CD14-positive monocyte (primary cell): ENCODE data around the gene TBC1D4. TPM values are rescaled to one million over a fixed set of nuclear protein-coding genes. Genes with fewer than 3 reads are reported as not detected.

Experiments used
- DNase-seq, 3 donors: peaks; one replicate each; pipeline ENCODE4 v3.0.0-alpha.2; 2011 to 2022
- H2AFZ ChIP-seq: 2 replicates; pipeline ENCODE4 v1.6.0; 2012; ENCODE audit warnings: mild to moderate bottlenecking, low read depth, low read length, inconsistent platforms; ENCODE audit not compliant: insufficient read depth, poor library complexity, severe bottlenecking
- H3K27ac ChIP-seq, 2 donors: 1 replicate in 1 of 2; 2 replicates in 1 of 2; pipeline ENCODE4 v1.5.1; 2012 to 2013; ENCODE audit warnings: low read length in 2 of 2, control low read depth in 1 of 2, inconsistent platforms in 1 of 2, low read depth in 1 of 2, mild to moderate bottlenecking in 1 of 2
- H3K27me3 ChIP-seq, 2 donors: one replicate each; pipeline versions ENCODE4 v1.6.0 to v1.6.1; 2011 to 2013; ENCODE audit warnings: low read length in 2 of 2; ENCODE audit not compliant: control insufficient read depth in 2 of 2, insufficient read depth in 2 of 2
- H3K36me3 ChIP-seq, 2 donors: replicated peaks in 1 of 2; 1 replicate in 1 of 2; 2 replicates in 1 of 2; pipeline versions ENCODE4 v1.5.1 to v1.6.1; 2012 to 2013; ENCODE audit warnings: low read length in 2 of 2, control low read depth in 1 of 2, inconsistent platforms in 1 of 2, mild to moderate bottlenecking in 1 of 2; ENCODE audit not compliant: insufficient read depth in 2 of 2, control insufficient read depth in 1 of 2
- H3K4me1 ChIP-seq, 2 donors: 1 replicate in 1 of 2; 2 replicates in 1 of 2; pipeline versions ENCODE4 v1.5.1 to v1.6.1; 2012 to 2013; ENCODE audit warnings: low read length in 2 of 2, control low read depth in 1 of 2, inconsistent platforms in 1 of 2, mild to moderate bottlenecking in 1 of 2, moderate library complexity in 1 of 2; ENCODE audit not compliant: insufficient read depth in 2 of 2, control insufficient read depth in 1 of 2
- H3K4me2 ChIP-seq: replicated peaks from 2 replicates; pipeline ENCODE3; 2012; ENCODE audit warnings: low read length, moderate library complexity, mild to moderate bottlenecking; ENCODE audit not compliant: poor library complexity, severe bottlenecking; ENCODE audit errors: extremely low read depth
- H3K4me3 ChIP-seq, 3 experiments: fragments of 200-600 bp in 1 of 3; sonication (generic) in 1 of 3; replicated peaks in 1 of 3; 1 replicate in 2 of 3; 2 replicates in 1 of 3; pipeline ENCODE4 v1.5.1; 2011 to 2013; ENCODE audit warnings: low read length in 3 of 3, mild to moderate bottlenecking in 3 of 3, control low read depth in 2 of 3, low read depth in 2 of 3, inconsistent platforms in 1 of 3, moderate library complexity in 1 of 3
- H3K79me2 ChIP-seq: 2 replicates; pipeline ENCODE4 v1.6.0; 2012; ENCODE audit warnings: mild to moderate bottlenecking, control low read depth, inconsistent platforms, low read length, moderate library complexity; ENCODE audit not compliant: insufficient read depth
- H3K9ac ChIP-seq: 2 replicates; pipeline ENCODE4 v1.6.0; 2017; ENCODE audit warnings: low read length, mild to moderate bottlenecking; ENCODE audit not compliant: insufficient read depth, poor library complexity, severe bottlenecking
- H3K9me3 ChIP-seq, 2 donors: replicated peaks in 1 of 2; 1 replicate in 1 of 2; 2 replicates in 1 of 2; pipeline versions ENCODE4 v1.5.1 to v1.6.1; 2012 to 2013; ENCODE audit warnings: low read length in 2 of 2, control low read depth in 1 of 2; ENCODE audit not compliant: control insufficient read depth in 1 of 2, insufficient read depth in 1 of 2
- H4K20me1 ChIP-seq: 2 replicates; pipeline ENCODE4 v1.6.0; 2012; ENCODE audit warnings: mild to moderate bottlenecking, low read length, control low read depth, moderate library complexity; ENCODE audit not compliant: insufficient read depth
- H3K27ac Mint-ChIP-seq, 7 donors: one replicate each; pipeline ENCODE4 v1.8.0; 2020; ENCODE audit warnings: mild to moderate bottlenecking in 7 of 7, mixed read lengths in 7 of 7, moderate library complexity in 6 of 7, inconsistent platforms in 2 of 7
- H3K27me3 Mint-ChIP-seq, 3 donors: one replicate each; pipeline ENCODE4 v1.8.0; 2021 to 2022; ENCODE audit warnings: low read depth in 3 of 3, mild to moderate bottlenecking in 3 of 3, mixed read lengths in 3 of 3, moderate library complexity in 3 of 3, inconsistent platforms in 1 of 3
- H3K36me3 Mint-ChIP-seq, 2 donors: one replicate each; pipeline ENCODE4 v1.8.0; 2020; ENCODE audit warnings: mixed read lengths in 2 of 2, inconsistent platforms in 1 of 2, mild to moderate bottlenecking in 1 of 2
- H3K4me1 Mint-ChIP-seq: one replicate; pipeline ENCODE4 v1.8.0; 2020; ENCODE audit warnings: mild to moderate bottlenecking, mixed read lengths
- H3K4me3 Mint-ChIP-seq, 2 donors: one replicate each; pipeline ENCODE4 v1.8.0; 2020; ENCODE audit warnings: mild to moderate bottlenecking in 2 of 2, mixed read lengths in 2 of 2, moderate library complexity in 1 of 2
- H3K9me3 Mint-ChIP-seq, 7 donors: one replicate each; pipeline ENCODE4 v1.8.0; 2020 to 2022; ENCODE audit warnings: mixed read lengths in 7 of 7, mild to moderate bottlenecking in 6 of 7, moderate library complexity in 6 of 7, inconsistent platforms in 2 of 7
- CTCF ChIP-seq: fragments of 200-600 bp; IDR thresholded peaks from one replicate; pipeline ENCODE4 v1.8.0; 2022; ENCODE audit warnings: antibody characterized with exemption, mild to moderate bottlenecking
- WGBS: methylation state at CpG from one replicate; pipeline ENCODE4 v1.1.5; 2013; ENCODE audit warnings: missing lambda C conversion rate; ENCODE audit not compliant: insufficient coverage; 5-methylcytosine and 5-hydroxymethylcytosine counted together
- intact Hi-C, 2 donors: fragments of 100-400 bp; cut with micrococcal nuclease; formaldehyde crosslinking; loops; one replicate each; pipeline versions ENCODE4 v1.15.0 to v1.15.1; 2023
- polyA plus RNA-seq, 3 donors: library from polyadenylated mRNA; depleted of rRNA in 1 of 3; unstranded in 2 of 3; stranded (reverse) in 1 of 3; fragments of 300-500 nt in 2 of 3; fragments of >200 nt in 1 of 3; fragmentation: Illumina TruSeq in 2 of 3; gene quantifications; 1 replicate in 2 of 3; 2 replicates in 1 of 3; pipeline ENCODE4 v1.2.3, GENCODE V29; 2012 to 2021

TBC1D4 gene
- polyA plus RNA-seq, 3 donors, result 2.0 to 6.7 (median 2.5) TPM

- Mint-ChIP-seq H3K9me3 (peaks cover 0 to 7% (median 3%) of the 10 kb centered on the region in 7 donors), H3K36me3 (peaks cover 3% of the 10 kb centered on the region in 2 donors), H3K27me3 (peaks cover 36 to 52% (median 45%) of the 10 kb centered on the region in 3 donors), H3K27ac (peak overlapping the region in 6 of 7 donors; percentile 79 to 89 (median 86)), H3K4me3 (peak overlapping the region; percentile 99), H3K4me1 (peaks cover 46% of the 10 kb centered on the region)
- no peak for TF ChIP-seq CTCF
- H3K36me3 ChIP-seq, result no peaks in the 10 kb centered on the region
- no peaks in the 10 kb centered on the region for H3K9me3 ChIP-seq
- peak overlapping the region in 1 of 2 donors; percentile 69 for H3K27ac ChIP-seq
- no peaks in the 10 kb centered on the region for H3K79me2 ChIP-seq
- H3K4me3 ChIP-seq, result peak overlapping the region; percentile 75 to 95 (median 78)
- H3K27me3 ChIP-seq, result peaks cover 20 to 28% of the 10 kb centered on the region in 2 donors
- no peak for DNase-seq
- H2AFZ ChIP-seq, result peak overlapping the region; percentile 96
- no peak overlapping the region for H3K9ac ChIP-seq
- intact Hi-C loops, result loop anchor here (5.0 kb wide), 2 partner anchors 55 to 65 kb away; partner anchors contain the start of genes COMMD6 (in 1 of the 2) and UCHL3 (in 1 of the 2)
- H4K20me1 ChIP-seq, result peaks cover 21% of the 10 kb centered on the region
- H3K4me2 ChIP-seq, result peak overlapping the region; percentile 96
- H3K4me1 ChIP-seq, result peaks cover 28 to 47% of the 10 kb centered on the region in 2 donors
- WGBS, result no CpG with 5 or more reads among the region's 1 CpG
Measured at GRCh38 chr13:75482820-75483079, 781 bp upstream of the TBC1D4 start.

- Histone ChIP-seq H2AFZ (peak overlapping the region; percentile 96), H3K79me2 (no peaks in the 10 kb centered on the region), H3K9ac (peak overlapping the region; percentile 44), H3K27me3 (peaks cover 20 to 28% of the 10 kb centered on the region in 2 donors), H3K4me3 (peak overlapping the region; percentile 75 to 95 (median 78)), H4K20me1 (peaks cover 21% of the 10 kb centered on the region), H3K4me1 (peaks cover 23 to 40% of the 10 kb centered on the region in 2 donors), H3K9me3 (no peaks in the 10 kb centered on the region), H3K36me3 (no peaks in the 10 kb centered on the region), H3K4me2 (peak overlapping the region; percentile 96), H3K27ac (no peak overlapping the region)
- Mint-ChIP-seq H3K4me1 (peaks cover 39% of the 10 kb centered on the region), H3K9me3 (peaks cover 0 to 7% (median 3%) of the 10 kb centered on the region in 7 donors), H3K4me3 (peak overlapping the region; percentile 99), H3K27me3 (peaks cover 33 to 56% (median 44%) of the 10 kb centered on the region in 3 donors), H3K36me3 (peaks cover 3% of the 10 kb centered on the region in 2 donors), H3K27ac (peak overlapping the region in 1 of 7 donors; percentile 30)
- intact Hi-C loops, result loop anchor here (5.0 kb wide), 2 partner anchors 56 to 66 kb away; partner anchors contain the start of genes COMMD6 (in 1 of the 2) and UCHL3 (in 1 of the 2)
- DNase-seq, result peak in 1 of 3 donors; percentile 8
- WGBS, result under 1% methylated on average over 98 of the region's 100 CpGs
- no peak for TF ChIP-seq CTCF
Measured at GRCh38 chr13:75481176-75482069, 546 bp downstream of the TBC1D4 start.
